HEK293 (cell line): Measurements from ENCODE around the gene EFCAB10.
A peak's percentile ranks its signal among the peaks of the same experiment; 100 is the strongest.

Experiments
- CTCF ChIA-PET: fragments of 350-600 bp; formaldehyde crosslinking; extraction: SDS; loops from one replicate; lab custom pipeline; 2021; ENCODE audit warnings: antibody characterized with exemption; lab: Yijun Ruan, JAX
- POLR2A ChIA-PET: fragments of 300-600 bp; formaldehyde crosslinking; extraction: SDS; loops from one replicate; lab custom pipeline; 2020; ENCODE audit warnings: antibody characterized with exemption, inconsistent platforms; lab: Yijun Ruan, JAX
- H3K27ac ChIP-seq: fragments of 200-500 bp; sonication (Bioruptor generic); 2 replicates; pipeline ENCODE4 v1.5.1; 2014; ENCODE audit warnings: low read depth, low read length, control low read depth, inconsistent platforms; ENCODE audit errors: extremely low read depth
- H3K36me3 ChIP-seq, 2 experiments: fragments of 200-500 bp in 1 of 2; sonication (Bioruptor generic) in 1 of 2; 1 replicate in 1 of 2; 2 replicates in 1 of 2; pipeline ENCODE4 v1.5.1; 2014 to 2017; ENCODE audit warnings: inconsistent platforms in 2 of 2, low read length in 2 of 2; ENCODE audit not compliant: control insufficient read depth in 2 of 2, insufficient read depth in 1 of 2
- H3K4me1 ChIP-seq: fragments of 200-500 bp; sonication (Bioruptor generic); 2 replicates; pipeline ENCODE4 v1.5.1; 2014; ENCODE audit warnings: mild to moderate bottlenecking, low read length, inconsistent platforms; ENCODE audit not compliant: control insufficient read depth, insufficient read depth
- H3K4me3 ChIP-seq: 2 replicates; pipeline ENCODE4 v1.5.1; 2011; ENCODE audit warnings: low read depth, mild to moderate bottlenecking, control low read depth, low read length, moderate library complexity
- H3K9me3 ChIP-seq: fragments of 200-500 bp; sonication (Bioruptor generic); 2 replicates; pipeline ENCODE4 v1.5.1; 2014; ENCODE audit warnings: low read depth, low read length, inconsistent platforms; ENCODE audit not compliant: control insufficient read depth, insufficient read depth
- CTCF ChIP-seq: fragments of 450-650 bp; formaldehyde crosslinking; IDR thresholded peaks from 2 replicates; pipeline ENCODE4 v1.5.1; 2016; ENCODE audit warnings: missing biosample characterization, missing genetic modification characterization
- GLI2 ChIP-seq: fragments of 450-650 bp; formaldehyde crosslinking; IDR thresholded peaks from 2 replicates; pipeline ENCODE4; 2017; ENCODE audit warnings: missing biosample characterization, missing genetic modification characterization, low read depth, borderline replicate concordance
- GLIS1 ChIP-seq: fragments of 450-650 bp; formaldehyde crosslinking; IDR thresholded peaks from 2 replicates; pipeline ENCODE4 v1.5.1; 2016; ENCODE audit warnings: missing biosample characterization, missing genetic modification characterization
- GLIS2 ChIP-seq: fragments of 450-650 bp; formaldehyde crosslinking; IDR thresholded peaks from 2 replicates; pipeline ENCODE4 v1.5.1; 2016; ENCODE audit warnings: missing biosample characterization, missing genetic modification characterization
- HIC1 ChIP-seq: fragments of 450-650 bp; formaldehyde crosslinking; IDR thresholded peaks from 2 replicates; pipeline ENCODE4 v1.5.1; 2016; ENCODE audit warnings: missing biosample characterization, missing genetic modification characterization
- MYNN ChIP-seq: fragments of 450-650 bp; formaldehyde crosslinking; IDR thresholded peaks from 2 replicates; pipeline ENCODE4 v1.5.1; 2016; ENCODE audit warnings: missing biosample characterization, missing genetic modification characterization, borderline replicate concordance
- OVOL3 ChIP-seq: fragments of 450-650 bp; formaldehyde crosslinking; IDR thresholded peaks from 2 replicates; pipeline ENCODE4 v1.5.1; 2016; ENCODE audit warnings: missing biosample characterization, missing genetic modification characterization
- ZBTB8A ChIP-seq: fragments of 450-650 bp; formaldehyde crosslinking; IDR thresholded peaks from 2 replicates; pipeline ENCODE4 v1.5.1; 2016; ENCODE audit warnings: missing biosample characterization, missing genetic modification characterization
- ZEB2 ChIP-seq: fragments of 450-650 bp; formaldehyde crosslinking; IDR thresholded peaks from 2 replicates; pipeline ENCODE4 v1.5.1; 2016; ENCODE audit warnings: missing biosample characterization, missing genetic modification characterization
- ZFP37 ChIP-seq: fragments of 450-650 bp; formaldehyde crosslinking; IDR thresholded peaks from 2 replicates; pipeline ENCODE4 v1.5.1; 2016; ENCODE audit warnings: missing biosample characterization, missing genetic modification characterization
- ZNF239 ChIP-seq: fragments of 450-650 bp; formaldehyde crosslinking; IDR thresholded peaks from 2 replicates; pipeline ENCODE4 v1.5.1; 2016; ENCODE audit warnings: missing biosample characterization, missing genetic modification characterization
- ZNF24 ChIP-seq: fragments of 450-650 bp; formaldehyde crosslinking; IDR thresholded peaks from 2 replicates; pipeline ENCODE4 v1.5.1; 2016; ENCODE audit warnings: missing biosample characterization, missing genetic modification characterization
- ZNF426 ChIP-seq: fragments of 450-650 bp; formaldehyde crosslinking; IDR thresholded peaks from 2 replicates; pipeline ENCODE4 v1.5.1; 2017; ENCODE audit warnings: missing biosample characterization, missing genetic modification characterization, mild to moderate bottlenecking, inconsistent platforms, moderate library complexity
- ZNF501 ChIP-seq: fragments of 450-650 bp; formaldehyde crosslinking; IDR thresholded peaks from 2 replicates; pipeline ENCODE4 v1.5.1; 2016; ENCODE audit warnings: missing biosample characterization, missing genetic modification characterization
- ZNF518A ChIP-seq: fragments of 450-650 bp; formaldehyde crosslinking; conservative IDR thresholded peaks from 2 replicates; pipeline ENCODE4 v1.5.1; 2016; ENCODE audit warnings: low read depth, missing biosample characterization, missing genetic modification characterization
- ZNF529 ChIP-seq: fragments of 450-650 bp; formaldehyde crosslinking; IDR thresholded peaks from 2 replicates; pipeline ENCODE4 v1.5.1; 2017; ENCODE audit warnings: missing genetic modification characterization, missing biosample characterization; ENCODE audit not compliant: insufficient replicate concordance
- ZNF629 ChIP-seq: fragments of 450-650 bp; formaldehyde crosslinking; IDR thresholded peaks from 2 replicates; pipeline ENCODE4 v1.5.1; 2017; ENCODE audit warnings: missing biosample characterization, missing genetic modification characterization
- TF ChIP-seq, protein P1 (sequence below): fragments of 450-650 bp; formaldehyde crosslinking; IDR thresholded peaks from 2 replicates; pipeline ENCODE4 v1.5.1; 2016; ENCODE audit warnings: missing biosample characterization, missing genetic modification characterization
- TF ChIP-seq, protein P2 (sequence below): fragments of 450-650 bp; formaldehyde crosslinking; IDR thresholded peaks from 2 replicates; pipeline ENCODE4 v1.5.1; 2016; ENCODE audit warnings: missing biosample characterization, missing genetic modification characterization
- TF ChIP-seq, protein P3 (sequence below): fragments of 450-650 bp; formaldehyde crosslinking; IDR thresholded peaks from 2 replicates; pipeline ENCODE4 v1.5.1; 2016; ENCODE audit warnings: missing biosample characterization, missing genetic modification characterization

The EFCAB10 gene

DNA sequence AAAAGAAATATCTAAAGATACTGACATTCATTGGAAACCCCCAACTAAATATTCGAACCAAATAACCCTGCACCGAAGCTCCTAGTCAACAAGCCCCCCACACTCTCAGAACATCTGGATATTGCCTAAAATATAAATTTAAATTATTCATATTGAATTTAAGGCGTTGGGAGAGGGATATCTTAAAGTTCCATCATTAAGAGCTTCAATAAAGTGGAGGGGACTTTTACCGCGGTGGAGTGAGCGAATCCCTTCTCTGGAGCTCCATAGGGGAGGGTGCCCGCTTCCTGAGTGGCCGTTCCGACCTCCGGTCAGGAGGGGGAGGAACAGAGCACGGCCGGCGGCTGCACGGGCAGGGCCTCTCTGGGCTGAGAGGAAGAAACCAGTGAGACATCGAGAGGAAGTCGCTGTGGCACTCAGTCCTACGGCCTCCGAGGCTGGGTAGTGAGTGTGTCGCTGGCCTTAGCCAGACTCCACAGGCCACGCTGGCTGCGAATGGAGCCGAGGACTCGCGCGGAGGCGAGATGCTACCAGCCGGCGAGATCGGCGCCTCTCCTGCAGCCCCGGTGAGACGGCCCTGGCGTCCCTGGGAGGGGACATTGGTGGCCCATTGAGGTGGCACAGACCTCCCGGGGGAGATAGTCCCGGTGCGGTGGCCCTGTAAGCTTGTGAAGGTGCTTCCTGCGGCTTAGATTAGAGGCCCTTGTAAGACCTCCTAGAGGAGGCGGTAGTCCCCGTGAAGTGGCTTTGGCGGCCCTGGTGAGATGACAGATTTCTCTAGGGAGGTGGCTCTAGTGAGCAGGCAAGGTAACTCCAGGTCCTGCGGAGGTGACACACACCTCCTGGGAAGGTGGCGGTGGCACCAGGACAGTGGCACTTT lies 49.3 kb downstream of the EFCAB10 start, which contains the start of gene RINT1:
Gene RINT1 (plus strand): TSS at position 410 of the 880 bp plus-strand sequence. CDS start 115 bp downstream, at position 525.
- Histone ChIP-seq H3K9me3 (no peaks in the 10 kb centered on the region), H3K36me3 (peaks cover 14 to 27% of the 10 kb centered on the region in 2 experiments), H3K27ac (peak within 1 kb of the TSS; percentile 63), H3K4me3 (peak within 1 kb of the TSS; percentile 63), H3K4me1 (no peaks in the 10 kb centered on the region; the same call in 1 of the 2 replicates)
- POLR2A ChIA-PET, result interaction anchor here (0.5 to 1.4 kb wide), 14 partner anchors 9 to 1636 kb away, joined by 3 to 6 read pairs (median 4); partner anchors contain the start of genes EFCAB10, NAMPT and PUS7
- CTCF ChIA-PET, result interaction anchor here (0.6 to 2.0 kb wide), 27 partner anchors 8 to 1540 kb away, joined by 3 to 9 read pairs (median 3); partner anchors contain the start of gene SRPK2
- no peak for TF ChIP-seq ZNF529
- TF ChIP-seq, protein P1, sequence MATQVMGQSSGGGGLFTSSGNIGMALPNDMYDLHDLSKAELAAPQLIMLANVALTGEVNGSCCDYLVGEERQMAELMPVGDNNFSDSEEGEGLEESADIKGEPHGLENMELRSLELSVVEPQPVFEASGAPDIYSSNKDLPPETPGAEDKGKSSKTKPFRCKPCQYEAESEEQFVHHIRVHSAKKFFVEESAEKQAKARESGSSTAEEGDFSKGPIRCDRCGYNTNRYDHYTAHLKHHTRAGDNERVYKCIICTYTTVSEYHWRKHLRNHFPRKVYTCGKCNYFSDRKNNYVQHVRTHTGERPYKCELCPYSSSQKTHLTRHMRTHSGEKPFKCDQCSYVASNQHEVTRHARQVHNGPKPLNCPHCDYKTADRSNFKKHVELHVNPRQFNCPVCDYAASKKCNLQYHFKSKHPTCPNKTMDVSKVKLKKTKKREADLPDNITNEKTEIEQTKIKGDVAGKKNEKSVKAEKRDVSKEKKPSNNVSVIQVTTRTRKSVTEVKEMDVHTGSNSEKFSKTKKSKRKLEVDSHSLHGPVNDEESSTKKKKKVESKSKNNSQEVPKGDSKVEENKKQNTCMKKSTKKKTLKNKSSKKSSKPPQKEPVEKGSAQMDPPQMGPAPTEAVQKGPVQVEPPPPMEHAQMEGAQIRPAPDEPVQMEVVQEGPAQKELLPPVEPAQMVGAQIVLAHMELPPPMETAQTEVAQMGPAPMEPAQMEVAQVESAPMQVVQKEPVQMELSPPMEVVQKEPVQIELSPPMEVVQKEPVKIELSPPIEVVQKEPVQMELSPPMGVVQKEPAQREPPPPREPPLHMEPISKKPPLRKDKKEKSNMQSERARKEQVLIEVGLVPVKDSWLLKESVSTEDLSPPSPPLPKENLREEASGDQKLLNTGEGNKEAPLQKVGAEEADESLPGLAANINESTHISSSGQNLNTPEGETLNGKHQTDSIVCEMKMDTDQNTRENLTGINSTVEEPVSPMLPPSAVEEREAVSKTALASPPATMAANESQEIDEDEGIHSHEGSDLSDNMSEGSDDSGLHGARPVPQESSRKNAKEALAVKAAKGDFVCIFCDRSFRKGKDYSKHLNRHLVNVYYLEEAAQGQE (tag by site-specific recombination), result 0 out of 2 replicates have a peak, but pooled peaks have one; percentile 32
- 0 out of 2 replicates have a peak, but pooled peaks have one; percentile 6 for TF ChIP-seq OVOL3 (tag by site-specific recombination)
- TF ChIP-seq ZNF629 (tag by site-specific recombination), result peak; percentile 75
- TF ChIP-seq CTCF (tag by site-specific recombination), result peak; percentile 95
- no peak for TF ChIP-seq ZNF239 (tag by site-specific recombination)
- TF ChIP-seq, protein P2, sequence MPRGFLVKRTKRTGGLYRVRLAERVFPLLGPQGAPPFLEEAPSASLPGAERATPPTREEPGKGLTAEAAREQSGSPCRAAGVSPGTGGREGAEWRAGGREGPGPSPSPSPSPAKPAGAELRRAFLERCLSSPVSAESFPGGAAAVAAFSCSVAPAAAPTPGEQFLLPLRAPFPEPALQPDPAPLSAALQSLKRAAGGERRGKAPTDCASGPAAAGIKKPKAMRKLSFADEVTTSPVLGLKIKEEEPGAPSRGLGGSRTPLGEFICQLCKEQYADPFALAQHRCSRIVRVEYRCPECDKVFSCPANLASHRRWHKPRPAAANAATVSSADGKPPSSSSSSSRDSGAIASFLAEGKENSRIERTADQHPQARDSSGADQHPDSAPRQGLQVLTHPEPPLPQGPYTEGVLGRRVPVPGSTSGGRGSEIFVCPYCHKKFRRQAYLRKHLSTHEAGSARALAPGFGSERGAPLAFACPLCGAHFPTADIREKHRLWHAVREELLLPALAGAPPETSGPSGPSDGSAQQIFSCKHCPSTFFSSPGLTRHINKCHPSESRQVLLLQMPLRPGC (tag by site-specific recombination), result no peak
- TF ChIP-seq HIC1 (tag by site-specific recombination), result peak; percentile 91
- TF ChIP-seq ZNF518A (tag by site-specific recombination), result peak; percentile 69
- TF ChIP-seq, protein P3, sequence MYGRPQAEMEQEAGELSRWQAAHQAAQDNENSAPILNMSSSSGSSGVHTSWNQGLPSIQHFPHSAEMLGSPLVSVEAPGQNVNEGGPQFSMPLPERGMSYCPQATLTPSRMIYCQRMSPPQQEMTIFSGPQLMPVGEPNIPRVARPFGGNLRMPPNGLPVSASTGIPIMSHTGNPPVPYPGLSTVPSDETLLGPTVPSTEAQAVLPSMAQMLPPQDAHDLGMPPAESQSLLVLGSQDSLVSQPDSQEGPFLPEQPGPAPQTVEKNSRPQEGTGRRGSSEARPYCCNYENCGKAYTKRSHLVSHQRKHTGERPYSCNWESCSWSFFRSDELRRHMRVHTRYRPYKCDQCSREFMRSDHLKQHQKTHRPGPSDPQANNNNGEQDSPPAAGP, result peak; percentile 83; the same call in 1 of the 2 replicates
- TF ChIP-seq ZNF426 (tag by site-specific recombination), result no peak
- TF ChIP-seq GLIS1, result peak; percentile 97
- TF ChIP-seq GLIS2 (tag by site-specific recombination), result peak; percentile 85
- peak; percentile 97 for TF ChIP-seq MYNN (tag by site-specific recombination)
- TF ChIP-seq ZNF24 (tag by site-specific recombination), result peak; percentile 68; the same call in 1 of the 2 replicates
- TF ChIP-seq ZEB2 (tag by site-specific recombination), result peak; percentile 73
- peak; percentile 98 for TF ChIP-seq ZNF501
- peak; percentile 96 for TF ChIP-seq ZFP37 (tag by site-specific recombination)
- no peak for TF ChIP-seq GLI2
- TF ChIP-seq ZBTB8A (tag by site-specific recombination), result peak; percentile 32
